ENCODE results near the gene PTP4A2. TPM values are rescaled to one million over a fixed set of nuclear protein-coding genes. Genes with fewer than 3 reads are reported as not detected.

Gene PTP4A2
- total and polyA plus RNA-seq, 2 donors from 2014 or later, result 130 to 236 TPM

- FAIRE-seq, result no peak
- Histone ChIP-seq H3K36me3 (ENCODE audit: control insufficient read depth in 2 of 3, insufficient read depth in 3 of 3, low read length in 3 of 3) (no peaks in the 10 kb centered on the region), H3K4me3 (ENCODE audit: low read length in 3 of 3) (no peak overlapping the region), H3K9me3 (ENCODE audit: control insufficient read depth in 2 of 3, insufficient read depth in 1 of 3, low read length in 3 of 3) (no peaks in the 10 kb centered on the region), H3K4me1 (ENCODE audit: control insufficient read depth in 2 of 3, insufficient read depth in 2 of 3, low read depth in 1 of 3, low read length in 3 of 3) (peaks cover 0 to 4% (median 3%) of the 10 kb centered on the region in 3 donors), H3K27me3 (ENCODE audit: control insufficient read depth, insufficient read depth, low read length) (no peaks in the 10 kb centered on the region), H3K27ac (ENCODE audit: low read depth in 2 of 2, low read length in 2 of 2) (no peak overlapping the region), H3K9ac (ENCODE audit: low read length in 3 of 3) (no peak overlapping the region)
- TF ChIP-seq CTCF (IDR thresholded peaks at IDR 0.05; ENCODE audit: borderline replicate concordance, extremely low read depth, insufficient read depth), result no peak
- no peak for DNase-seq
- intact Hi-C loops (cut with DNase I), result loop anchor here (10.0 kb wide), 1 partner anchor 147 kb away; the partner anchor contains the start of gene SPOCD1
Observed at GRCh38 chr1:31961536-31961935, 23.4 kb upstream of the PTP4A2 start.

- FAIRE-seq (no peak), DNase-seq (peak in 1 of 5 donors; percentile 21)
- H3K27me3 ChIP-seq (ENCODE audit: control insufficient read depth, insufficient read depth, low read length), result no peaks in the 10 kb centered on the region
- TF ChIP-seq CTCF (IDR thresholded peaks at IDR 0.05; ENCODE audit: borderline replicate concordance, extremely low read depth, insufficient read depth), result no peak
- no peak overlapping the region for H3K9ac ChIP-seq (ENCODE audit: low read length in 3 of 3)
- intact Hi-C loops (cut with DNase I), result loop anchor here (10.0 kb wide), 1 partner anchor 145 kb away; the partner anchor contains the start of gene SPOCD1
- H3K4me1 ChIP-seq (ENCODE audit: control insufficient read depth in 2 of 3, insufficient read depth in 2 of 3, low read depth in 1 of 3, low read length in 3 of 3), result peaks cover 0 to 10% (median 4%) of the 10 kb centered on the region in 3 donors
- H3K27ac ChIP-seq (ENCODE audit: low read depth in 2 of 2, low read length in 2 of 2), result no peak overlapping the region
- H3K36me3 ChIP-seq (ENCODE audit: control insufficient read depth in 2 of 3, insufficient read depth in 3 of 3, low read length in 3 of 3), result no peaks in the 10 kb centered on the region
- H3K9me3 ChIP-seq (ENCODE audit: control insufficient read depth in 2 of 3, insufficient read depth in 1 of 3, low read length in 3 of 3), result no peaks in the 10 kb centered on the region
- no peak overlapping the region for H3K4me3 ChIP-seq (ENCODE audit: low read length in 3 of 3)
Observed at GRCh38 chr1:31959521-31960340, 21.6 kb upstream of the PTP4A2 start.

- Histone ChIP-seq H3K27ac (ENCODE audit: low read depth in 2 of 2, low read length in 2 of 2) (peak overlapping the region in 1 of 2 donors; percentile 28), H3K4me3 (ENCODE audit: low read length in 3 of 3) (no peak overlapping the region), H3K27me3 (ENCODE audit: control insufficient read depth, insufficient read depth, low read length) (no peaks in the 10 kb centered on the region), H3K9me3 (ENCODE audit: control insufficient read depth in 2 of 3, insufficient read depth in 1 of 3, low read length in 3 of 3) (no peaks in the 10 kb centered on the region), H3K4me1 (ENCODE audit: control insufficient read depth in 2 of 3, insufficient read depth in 2 of 3, low read depth in 1 of 3, low read length in 3 of 3) (peaks cover 0 to 11% (median 4%) of the 10 kb centered on the region in 3 donors), H3K36me3 (ENCODE audit: control insufficient read depth in 2 of 3, insufficient read depth in 3 of 3, low read length in 3 of 3) (no peaks in the 10 kb centered on the region), H3K9ac (ENCODE audit: low read length in 3 of 3) (no peak overlapping the region)
- intact Hi-C loops (cut with DNase I), result no loop called here
- FAIRE-seq (no peak), DNase-seq (peak in 1 of 5 donors; percentile 21)
- TF ChIP-seq CTCF (IDR thresholded peaks at IDR 0.05; ENCODE audit: borderline replicate concordance, extremely low read depth, insufficient read depth), result no peak
Observed at GRCh38 chr1:31957701-31958674, 19.8 kb upstream of the PTP4A2 start.

Measured in kidney (tissue), 14 donors.